ENCODE measurements around the gene RNF151. TPM values are rescaled to one million over a fixed set of nuclear protein-coding genes. Genes with fewer than 3 reads are reported as not detected.
"Not testable (repeated sequence)": the region's sequence is repeated elsewhere in the genome, so short reads cannot be mapped to it uniquely, and the experiment has no call there.

RNF151 gene
- total and polyA plus RNA-seq, 2 donors (not counting 1 experiment from before 2014, with no cell fraction given) = not detected

- no peaks in the 10 kb centered on the region for H3K36me3 ChIP-seq (ENCODE audit: control insufficient read depth, insufficient read depth, low read length)
- no peak for TF ChIP-seq CTCF (conservative IDR thresholded peaks at IDR 0.05 in 1 of 2, IDR thresholded peaks at IDR 0.05 in 1 of 2; ENCODE audit: low read depth in 1 of 2, low read length in 2 of 2)
- no peaks in the 10 kb centered on the region for H3K4me1 ChIP-seq (ENCODE audit: control insufficient read depth, extremely low read depth, insufficient read depth, low read length)
- no peak overlapping the region for H2AFZ ChIP-seq (ENCODE audit: low read length)
- no peaks in the 10 kb centered on the region for H3K9me3 ChIP-seq (ENCODE audit: control insufficient read depth, insufficient read depth, low read depth, low read length)
- no peak overlapping the region for H3K9ac ChIP-seq (ENCODE audit: insufficient read depth, low read length)
- no peak overlapping the region for H3K4me2 ChIP-seq (ENCODE audit: extremely low read depth, insufficient read depth, low read length)
- H3K79me2 ChIP-seq (ENCODE audit: control insufficient read depth, insufficient read depth, low read length) = no peaks in the 10 kb centered on the region
- H3K4me3 ChIP-seq (replicated peaks in 1 of 4; ENCODE audit: control extremely low read depth in 1 of 4, insufficient read depth in 1 of 4, low read depth in 3 of 4, low read length in 4 of 4) = no peak overlapping the region
- H3K27ac ChIP-seq (ENCODE audit: insufficient read depth, low read length) = no peak overlapping the region
- DNase-seq (ENCODE audit: low read depth in 2 of 2) = no peak
- no peaks in the 10 kb centered on the region for H4K20me1 ChIP-seq (ENCODE audit: control insufficient read depth, extremely low read depth, insufficient read depth, low read length)
- no peaks in the 10 kb centered on the region for H3K27me3 ChIP-seq (ENCODE audit: control insufficient read depth, insufficient read depth, low read length)
These were observed 12.9 kb upstream of the RNF151 start for GRCh38 chr16:1953734-1954133.

GRCh38 chr16:1957434-1958142, 9.1 kb upstream of the RNF151 start:
- DNase-seq (ENCODE audit: low read depth in 2 of 2); H3K4me3 ChIP-seq (replicated peaks in 1 of 4; ENCODE audit: control extremely low read depth in 1 of 4, insufficient read depth in 1 of 4, low read depth in 3 of 4, low read length in 4 of 4); H3K9ac ChIP-seq (ENCODE audit: insufficient read depth, low read length); H2AFZ ChIP-seq (ENCODE audit: low read length); H3K9me3 ChIP-seq (ENCODE audit: control insufficient read depth, insufficient read depth, low read depth, low read length); H3K4me1 ChIP-seq (ENCODE audit: control insufficient read depth, extremely low read depth, insufficient read depth, low read length); H3K27ac ChIP-seq (ENCODE audit: insufficient read depth, low read length); H4K20me1 ChIP-seq (ENCODE audit: control insufficient read depth, extremely low read depth, insufficient read depth, low read length); H3K27me3 ChIP-seq (ENCODE audit: control insufficient read depth, insufficient read depth, low read length); H3K4me2 ChIP-seq (ENCODE audit: extremely low read depth, insufficient read depth, low read length): not testable (repeated sequence)
- Histone ChIP-seq H3K36me3 (ENCODE audit: control insufficient read depth, insufficient read depth, low read length) (peaks cover 15% of the 10 kb centered on the region), H3K79me2 (ENCODE audit: control insufficient read depth, insufficient read depth, low read length) (peaks cover 20% of the 10 kb centered on the region)

- H3K9me3 ChIP-seq (ENCODE audit: control insufficient read depth, insufficient read depth, low read depth, low read length); H3K4me1 ChIP-seq (ENCODE audit: control insufficient read depth, extremely low read depth, insufficient read depth, low read length); H3K9ac ChIP-seq (ENCODE audit: insufficient read depth, low read length); H2AFZ ChIP-seq (ENCODE audit: low read length); H3K27me3 ChIP-seq (ENCODE audit: control insufficient read depth, insufficient read depth, low read length); DNase-seq (ENCODE audit: low read depth in 2 of 2); H3K4me2 ChIP-seq (ENCODE audit: extremely low read depth, insufficient read depth, low read length); H3K4me3 ChIP-seq (replicated peaks in 1 of 4; ENCODE audit: control extremely low read depth in 1 of 4, insufficient read depth in 1 of 4, low read depth in 3 of 4, low read length in 4 of 4); H4K20me1 ChIP-seq (ENCODE audit: control insufficient read depth, extremely low read depth, insufficient read depth, low read length); H3K27ac ChIP-seq (ENCODE audit: insufficient read depth, low read length): not testable (repeated sequence)
- H3K79me2 ChIP-seq (ENCODE audit: control insufficient read depth, insufficient read depth, low read length) = peaks cover 26% of the 10 kb centered on the region
- peaks cover 19% of the 10 kb centered on the region for H3K36me3 ChIP-seq (ENCODE audit: control insufficient read depth, insufficient read depth, low read length)
These were observed 8.5 kb upstream of the RNF151 start for GRCh38 chr16:1958143-1958491.

GRCh38 chr16:1958715-1959268, 7.9 kb upstream of the RNF151 start:
- no peaks in the 10 kb centered on the region for H3K9me3 ChIP-seq (ENCODE audit: control insufficient read depth, insufficient read depth, low read depth, low read length)
- peaks cover 33% of the 10 kb centered on the region for H3K79me2 ChIP-seq (ENCODE audit: control insufficient read depth, insufficient read depth, low read length)
- no peak overlapping the region for H3K9ac ChIP-seq (ENCODE audit: insufficient read depth, low read length)
- no peak for TF ChIP-seq CTCF (conservative IDR thresholded peaks at IDR 0.05 in 1 of 2, IDR thresholded peaks at IDR 0.05 in 1 of 2; ENCODE audit: low read depth in 1 of 2, low read length in 2 of 2)
- TF ChIP-seq EZH2 (IDR thresholded peaks at IDR 0.05; ENCODE audit: low read length, missing control alignments) = no peak
- peak overlapping the region in 1 of 4 experiments; percentile 82 for H3K4me3 ChIP-seq (replicated peaks in 1 of 4; ENCODE audit: control extremely low read depth in 1 of 4, insufficient read depth in 1 of 4, low read depth in 3 of 4, low read length in 4 of 4)
- H3K27me3 ChIP-seq (ENCODE audit: control insufficient read depth, insufficient read depth, low read length) = no peaks in the 10 kb centered on the region
- H3K27ac ChIP-seq (ENCODE audit: insufficient read depth, low read length) = no peak overlapping the region
- DNase-seq (ENCODE audit: low read depth in 2 of 2) = no peak
- H3K4me2 ChIP-seq (ENCODE audit: extremely low read depth, insufficient read depth, low read length) = peak overlapping the region; percentile 28
- H2AFZ ChIP-seq (ENCODE audit: low read length) = peak overlapping the region; percentile 85
- H4K20me1 ChIP-seq (ENCODE audit: control insufficient read depth, extremely low read depth, insufficient read depth, low read length) = no peaks in the 10 kb centered on the region
- H3K4me1 ChIP-seq (ENCODE audit: control insufficient read depth, extremely low read depth, insufficient read depth, low read length) = peaks cover 6% of the 10 kb centered on the region
- peaks cover 24% of the 10 kb centered on the region for H3K36me3 ChIP-seq (ENCODE audit: control insufficient read depth, insufficient read depth, low read length)
